ENCODE results near the gene SPAG9. TPM values are rescaled to one million over a fixed set of nuclear protein-coding genes. Genes with fewer than 3 reads are reported as not detected.

The SPAG9 gene
- total and polyA plus RNA-seq, 2 of the 8 experiments (the other 6 are each of a cell fraction or from before 2014, with no cell fraction given): 9.8 to 63.8 TPM

- WGBS, 2 experiments (ENCODE audit: extremely low coverage in 1 of 2, insufficient coverage in 1 of 2, insufficient read length in 1 of 2, insufficient replicate concordance in 2 of 2, low coverage in 1 of 2, low lambda C conversion rate in 2 of 2, missing lambda C conversion rate in 1 of 2): 16% methylated on average over 1 of the region's 1 CpG; no CpG with 5 or more reads in 1 of the 2 experiments
- peaks cover 1 to 14% (median 5%) of the 10 kb centered on the region in 4 experiments; a peak in 5 of 7 replicates for H3K4me1 ChIP-seq (replicated peaks in 1 of 4; ENCODE audit: control insufficient read depth in 3 of 4, insufficient read depth in 4 of 4, low read length in 3 of 4)
- no peak for TF ChIP-seq JUND (IDR thresholded peaks at IDR 0.05; ENCODE audit: low read length)
- TF ChIP-seq SP1 (IDR thresholded peaks at IDR 0.05; ENCODE audit: low read depth, low read length): no peak
- no peak for TF ChIP-seq BCL11A (IDR thresholded peaks at IDR 0.05; ENCODE audit: low read depth in 2 of 2, low read length in 2 of 2)
Measured at GRCh38 chr17:51045621-51046020, 75.0 kb downstream of the SPAG9 start.

More at GRCh38 chr17:51045621-51046020, 75.0 kb downstream of the SPAG9 start:
- no peak overlapping the region for H4K8ac ChIP-seq (ENCODE audit: extremely low read depth, insufficient read depth, low read length)
- 0 out of 7 replicates have a peak overlapping the region, but pooled peaks of 1 of the 4 experiments have one; percentile 32 for H3K9ac ChIP-seq (replicated peaks in 1 of 4; ENCODE audit: extremely low read depth in 1 of 4, low read depth in 3 of 4, low read length in 3 of 4)
- H3K4me2 ChIP-seq (ENCODE audit: insufficient read depth in 1 of 2, low read depth in 2 of 2, low read length in 2 of 2): peak overlapping the region; percentile 68 to 84
- H3K9me3 ChIP-seq (ENCODE audit: insufficient read depth in 2 of 2, low read depth in 1 of 2, low read length in 1 of 2): no peaks in the 10 kb centered on the region
- POLR2A ChIA-PET (ENCODE audit: partially characterized antibody): interaction anchor here (0.7 to 2.6 kb wide), 7 partner anchors 10 to 120 kb away, joined by 3 to 13 read pairs (median 3); partner anchors contain the start of genes NME2 and SPAG9
- no peak overlapping the region for H3K4ac ChIP-seq (replicated peaks; ENCODE audit: insufficient read length, low read depth, low read length)
- H4K5ac ChIP-seq (ENCODE audit: insufficient read length, low read depth, low read length): peak overlapping the region; percentile 72
- no peak overlapping the region for H4K91ac ChIP-seq (replicated peaks; ENCODE audit: insufficient read length, low read length)
- peaks cover 0 to 20% of the 10 kb centered on the region in 2 experiments; a peak in 2 of 4 replicates for H3K79me2 ChIP-seq (ENCODE audit: control insufficient read depth in 1 of 2, insufficient read depth in 2 of 2, low read length in 2 of 2)
- no peaks in the 10 kb centered on the region for H3K27me3 ChIP-seq (replicated peaks in 1 of 4; ENCODE audit: control insufficient read depth in 3 of 4, extremely low read depth in 1 of 4, insufficient read depth in 3 of 4, low read length in 3 of 4)
- no peak overlapping the region for H3K18ac ChIP-seq (ENCODE audit: extremely low read depth, low read length)
- no peak overlapping the region for H3K14ac ChIP-seq (ENCODE audit: insufficient read length)
- no peaks in the 10 kb centered on the region; a peak in 1 of 8 replicates for H3K36me3 ChIP-seq (ENCODE audit: control insufficient read depth in 2 of 4, insufficient read depth in 4 of 4, low read length in 3 of 4)
- no peak overlapping the region for H2BK12ac ChIP-seq (ENCODE audit: low read depth, low read length)
- H3K23me2 ChIP-seq (ENCODE audit: low read depth, low read length): 0 out of 2 replicates have a peak, but pooled peaks cover 2% of the 10 kb centered on the region
- H3K56ac ChIP-seq (replicated peaks; ENCODE audit: insufficient read length, low read depth, low read length): no peak overlapping the region
- H3K4me3 ChIP-seq (ENCODE audit: extremely low read depth in 1 of 4, insufficient read depth in 2 of 4, low read depth in 3 of 4, low read length in 4 of 4): peak overlapping the region in 3 of 4 experiments; percentile 32 to 61 (median 42); a peak in 5 of 8 replicates
- H3K23ac ChIP-seq (ENCODE audit: insufficient read length): no peak overlapping the region
- FAIRE-seq (no peak), DNase-seq (ENCODE audit: low read depth in 1 of 2, low spot score in 2 of 2) (no peak)
- no peak overlapping the region for H2AK5ac ChIP-seq (ENCODE audit: low read depth, low read length)
- CTCF ChIA-PET (ENCODE audit: partially characterized antibody): interaction anchor here (0.9 to 8.5 kb wide), 10 partner anchors 9 to 109 kb away, joined by 3 to 79 read pairs (median 5); no protein-coding TSS in a partner anchor
- no peak overlapping the region for H2AFZ ChIP-seq (ENCODE audit: low read length)
- no peak overlapping the region for H2BK20ac ChIP-seq (ENCODE audit: low read length)
- H2BK5ac ChIP-seq (ENCODE audit: low read depth, low read length): no peak overlapping the region
- H2BK15ac ChIP-seq (ENCODE audit: low read length): no peak overlapping the region
- H4K20me1 ChIP-seq (replicated peaks in 1 of 2; ENCODE audit: control insufficient read depth in 1 of 2, insufficient read depth in 2 of 2, low read length in 2 of 2): no peaks in the 10 kb centered on the region
- H3K79me1 ChIP-seq (ENCODE audit: low read depth, low read length): no peaks in the 10 kb centered on the region
- H2BK120ac ChIP-seq (replicated peaks; ENCODE audit: low read depth, low read length): no peak overlapping the region
- no peak overlapping the region for H3K27ac ChIP-seq (ENCODE audit: low read depth, low read length)

All from H1 (cell line).